Uterus (tissue), 2 donors: Measurements from ENCODE around the gene UGT1A1.

Experiments used
- POLR2A ChIP-seq, 2 donors: fragments of 450-650 bp; IDR thresholded peaks; one replicate each; pipeline ENCODE4 v1.6.1; 2016; ENCODE audit warnings: antibody characterized with exemption in 2 of 2, mild to moderate bottlenecking in 1 of 2, moderate library complexity in 1 of 2
- TF ChIP-seq, protein P1 (sequence below), 4 experiments: fragments of 200-600 bp in 2 of 4; fragments of 450-650 bp in 2 of 4; sonication (generic) in 2 of 4; IDR thresholded peaks; one replicate each; pipeline ENCODE4 v1.5.1; 2016 to 2019; ENCODE audit warnings: antibody characterized with exemption in 4 of 4, mild to moderate bottlenecking in 2 of 4, moderate library complexity in 1 of 4

DNA sequence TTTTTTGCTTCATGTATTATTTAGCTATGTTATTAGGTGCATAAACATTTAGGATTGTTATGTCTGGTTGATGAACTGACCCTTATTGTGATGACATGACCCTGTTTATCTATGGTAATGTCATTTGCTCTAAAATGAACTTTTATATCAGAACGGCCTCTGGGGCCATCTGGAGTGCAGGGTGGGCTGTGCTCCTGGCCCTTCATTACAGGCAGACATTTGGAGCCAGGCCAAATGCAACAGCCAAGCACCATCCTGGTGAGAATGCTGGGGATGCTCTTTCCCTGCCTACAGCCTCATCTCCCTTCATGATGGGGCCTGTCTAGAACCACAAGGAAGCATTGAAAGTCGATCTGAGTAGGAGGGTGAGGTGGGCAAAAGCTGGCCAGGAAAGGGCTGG lies 56.3 kb downstream of the UGT1A1 start:
- TF ChIP-seq, protein P1, sequence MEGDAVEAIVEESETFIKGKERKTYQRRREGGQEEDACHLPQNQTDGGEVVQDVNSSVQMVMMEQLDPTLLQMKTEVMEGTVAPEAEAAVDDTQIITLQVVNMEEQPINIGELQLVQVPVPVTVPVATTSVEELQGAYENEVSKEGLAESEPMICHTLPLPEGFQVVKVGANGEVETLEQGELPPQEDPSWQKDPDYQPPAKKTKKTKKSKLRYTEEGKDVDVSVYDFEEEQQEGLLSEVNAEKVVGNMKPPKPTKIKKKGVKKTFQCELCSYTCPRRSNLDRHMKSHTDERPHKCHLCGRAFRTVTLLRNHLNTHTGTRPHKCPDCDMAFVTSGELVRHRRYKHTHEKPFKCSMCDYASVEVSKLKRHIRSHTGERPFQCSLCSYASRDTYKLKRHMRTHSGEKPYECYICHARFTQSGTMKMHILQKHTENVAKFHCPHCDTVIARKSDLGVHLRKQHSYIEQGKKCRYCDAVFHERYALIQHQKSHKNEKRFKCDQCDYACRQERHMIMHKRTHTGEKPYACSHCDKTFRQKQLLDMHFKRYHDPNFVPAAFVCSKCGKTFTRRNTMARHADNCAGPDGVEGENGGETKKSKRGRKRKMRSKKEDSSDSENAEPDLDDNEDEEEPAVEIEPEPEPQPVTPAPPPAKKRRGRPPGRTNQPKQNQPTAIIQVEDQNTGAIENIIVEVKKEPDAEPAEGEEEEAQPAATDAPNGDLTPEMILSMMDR (IDR thresholded peaks at IDR 0.05) = no peak
- TF ChIP-seq POLR2A (IDR thresholded peaks at IDR 0.05) = no peak
